GM12801 (cell line): ENCODE measurements around the gene RSAD1.

Experiments used
- TF ChIP-seq, protein P1 (sequence below): IDR thresholded peaks from one replicate; pipeline ENCODE4 v1.5.1; 2011; ENCODE audit warnings: control low read depth; ENCODE audit not compliant: insufficient read length; ENCODE audit errors: extremely low read depth

RSAD1 gene

DNA sequence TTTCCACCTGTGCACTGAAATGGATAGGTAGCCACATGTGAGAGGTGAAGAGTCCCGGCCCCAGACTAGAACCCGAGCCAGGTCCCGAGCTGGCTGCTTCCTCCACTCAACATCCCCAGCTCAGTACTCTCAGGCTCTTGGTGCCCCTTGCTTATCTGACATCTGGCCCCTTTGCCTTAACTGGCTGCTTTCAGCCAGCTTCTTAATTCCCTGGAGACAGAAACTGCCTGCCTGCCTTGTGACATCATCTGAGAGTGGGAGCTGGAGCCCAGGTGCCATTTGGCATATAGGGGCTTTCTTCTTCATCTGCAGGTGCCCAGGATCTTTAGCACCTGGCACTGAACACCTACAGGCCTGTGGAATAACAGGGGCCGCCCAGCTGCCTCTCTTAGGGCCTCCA, 18.9 kb upstream of the RSAD1 start:
- TF ChIP-seq, protein P1, sequence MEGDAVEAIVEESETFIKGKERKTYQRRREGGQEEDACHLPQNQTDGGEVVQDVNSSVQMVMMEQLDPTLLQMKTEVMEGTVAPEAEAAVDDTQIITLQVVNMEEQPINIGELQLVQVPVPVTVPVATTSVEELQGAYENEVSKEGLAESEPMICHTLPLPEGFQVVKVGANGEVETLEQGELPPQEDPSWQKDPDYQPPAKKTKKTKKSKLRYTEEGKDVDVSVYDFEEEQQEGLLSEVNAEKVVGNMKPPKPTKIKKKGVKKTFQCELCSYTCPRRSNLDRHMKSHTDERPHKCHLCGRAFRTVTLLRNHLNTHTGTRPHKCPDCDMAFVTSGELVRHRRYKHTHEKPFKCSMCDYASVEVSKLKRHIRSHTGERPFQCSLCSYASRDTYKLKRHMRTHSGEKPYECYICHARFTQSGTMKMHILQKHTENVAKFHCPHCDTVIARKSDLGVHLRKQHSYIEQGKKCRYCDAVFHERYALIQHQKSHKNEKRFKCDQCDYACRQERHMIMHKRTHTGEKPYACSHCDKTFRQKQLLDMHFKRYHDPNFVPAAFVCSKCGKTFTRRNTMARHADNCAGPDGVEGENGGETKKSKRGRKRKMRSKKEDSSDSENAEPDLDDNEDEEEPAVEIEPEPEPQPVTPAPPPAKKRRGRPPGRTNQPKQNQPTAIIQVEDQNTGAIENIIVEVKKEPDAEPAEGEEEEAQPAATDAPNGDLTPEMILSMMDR, result no peak

DNA sequence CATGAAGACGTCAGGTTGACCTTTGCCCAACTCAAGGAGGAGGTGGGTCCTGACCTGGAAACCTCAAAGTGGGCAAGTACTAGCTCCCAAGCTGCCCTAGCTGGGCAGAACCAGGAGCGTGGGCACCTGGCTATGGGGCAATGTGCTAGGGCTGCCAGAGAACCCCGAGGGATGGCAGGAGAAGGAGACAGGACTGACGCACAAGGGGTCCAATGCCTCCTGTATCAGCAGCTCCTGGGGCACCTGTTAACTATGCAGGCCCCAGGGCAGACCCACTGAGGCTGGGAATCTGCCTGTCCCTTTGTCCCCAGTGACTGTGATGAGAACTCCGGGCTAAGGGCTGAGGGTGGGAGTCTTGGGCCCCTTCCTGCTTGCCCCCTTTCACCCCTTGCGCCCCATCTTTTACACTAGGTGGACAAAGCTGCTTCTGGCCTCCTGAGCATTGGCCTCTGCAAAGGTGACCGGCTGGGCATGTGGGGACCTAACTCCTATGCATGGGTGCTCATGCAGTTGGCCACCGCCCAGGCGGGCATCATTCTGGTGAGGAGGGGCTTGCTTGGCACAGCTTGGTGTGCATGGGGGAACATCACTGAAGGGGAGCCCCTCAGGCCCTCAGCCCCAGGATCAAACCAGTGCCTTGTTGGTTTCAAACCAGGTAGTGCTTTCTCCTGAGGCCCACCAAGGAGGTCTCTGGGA, 17.7 kb upstream of the RSAD1 start:
- TF ChIP-seq, protein P1, result no peak

GRCh38 chr17:50461550-50462132, 17.0 kb upstream of the RSAD1 start:
- TF ChIP-seq, protein P1, result no peak

GRCh38 chr17:50462446-50462845, 16.2 kb upstream of the RSAD1 start:
- TF ChIP-seq, protein P1, result no peak

- TF ChIP-seq, protein P1, result no peak
These were observed 14.5 kb upstream of the RSAD1 start for GRCh38 chr17:50464121-50464520.

DNA sequence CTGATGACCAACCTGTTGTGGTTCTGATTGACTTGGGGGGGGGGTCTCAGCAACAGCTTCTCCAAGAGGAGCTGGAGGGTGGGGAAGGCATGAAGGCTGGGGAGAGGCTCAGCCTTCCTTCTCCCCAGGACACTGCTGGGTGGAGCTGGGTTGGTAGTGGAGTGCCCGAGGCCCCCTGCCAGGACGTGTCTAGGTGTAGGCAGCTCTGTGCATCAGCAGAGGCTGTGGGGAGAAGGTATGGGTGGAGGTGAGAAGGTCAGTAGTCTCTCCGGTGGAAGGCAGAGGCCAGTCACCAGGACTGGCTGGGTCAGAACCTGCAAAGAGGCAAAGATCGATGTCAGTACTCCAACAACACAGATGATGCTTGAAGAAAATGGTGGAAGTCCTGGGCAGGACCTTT, 13.9 kb upstream of the RSAD1 start:
- TF ChIP-seq, protein P1, result no peak

- TF ChIP-seq, protein P1, result no peak
These were observed 13.5 kb upstream of the RSAD1 start for GRCh38 chr17:50465171-50465570.
